A549 (cell line): ENCODE results near the gene EEFSEC. TPM values are rescaled to one million over a fixed set of nuclear protein-coding genes. Genes with fewer than 3 reads are reported as not detected.

Source experiments
- ATAC-seq, 2 experiments: fragments of 200-7000 bp in 1 of 2; fragments of >200 bp in 1 of 2; cut with Nextera tagmentation in 1 of 2; cut with Tn5 transposase in 1 of 2; 3 replicates each; pipeline versions ENCODE4 v1.8.0 to v1.9.1; 2018 to 2020; ENCODE audit warnings: mild to moderate bottlenecking in 1 of 2, moderate library complexity in 1 of 2
- CTCF ChIA-PET: fragments of 300-600 bp; sonication (Branson Sonifier 250); formaldehyde crosslinking; extraction: SDS; loops from one replicate; lab custom pipeline; 2021; ENCODE audit warnings: antibody characterized with exemption, inconsistent platforms; lab: Yijun Ruan, JAX
- POLR2A ChIA-PET: fragments of 350-600 bp; formaldehyde crosslinking; extraction: SDS; loops from one replicate; lab custom pipeline; 2021; ENCODE audit warnings: antibody characterized with exemption, inconsistent platforms; lab: Yijun Ruan, JAX
- DNase-seq, 2 experiments: peaks; one replicate each; pipeline versions ENCODE4 v3.0.0 to v3.0.0-alpha.2; 2011 to 2016; ENCODE audit warnings: low read depth in 1 of 2, low spot score in 1 of 2
- FAIRE-seq: peaks from 2 replicates; lab custom pipeline; 2011; peaks lifted over from hg19 to GRCh38; lab: Jason Lieb, UNC
- H3K27ac ChIP-seq, 2 experiments: fragments of >200 bp; sonication (Bioruptor Twin); formaldehyde crosslinking; 3 replicates each; pipeline ENCODE4 v1.5.1; 2016 to 2017
- H3K4me1 ChIP-seq: fragments of >200 bp; sonication (Bioruptor Twin); formaldehyde crosslinking; 3 replicates; pipeline ENCODE4 v1.6.1; 2016
- H3K4me2 ChIP-seq: fragments of >200 bp; sonication (Bioruptor Twin); formaldehyde crosslinking; 3 replicates; pipeline ENCODE4 v1.6.1; 2016
- H3K4me3 ChIP-seq: fragments of >200 bp; sonication (Bioruptor Twin); formaldehyde crosslinking; 3 replicates; pipeline ENCODE4 v1.5.1; 2016
- H3K9me3 ChIP-seq: fragments of >200 bp; sonication (Bioruptor Twin); formaldehyde crosslinking; 3 replicates; pipeline ENCODE4 v1.6.1; 2016
- BCL3 ChIP-seq: fragments of >200 bp; sonication (Bioruptor Twin); formaldehyde crosslinking; IDR thresholded peaks from 3 replicates; pipeline ENCODE4 v1.6.1; 2016
- CEBPB ChIP-seq, 2 experiments: fragments of >200 bp in 1 of 2; sonication (Bioruptor Twin) in 1 of 2; formaldehyde crosslinking in 1 of 2; IDR thresholded peaks; 2 replicates each; pipeline ENCODE4 v1.6.1; 2012 to 2016
- EHF ChIP-seq: fragments of 250-450 bp; sonication (Bioruptor Pico); IDR thresholded peaks from 2 replicates; pipeline ENCODE4 v1.5.0; 2020; ENCODE audit warnings: mild to moderate bottlenecking
- ELK1 ChIP-seq: fragments of 150-350 bp; IDR thresholded peaks from 2 replicates; pipeline ENCODE4 v1.6.1; 2014; ENCODE audit warnings: low read depth, mild to moderate bottlenecking, low read length
- EP300 ChIP-seq, 2 experiments: fragments of >200 bp; sonication (Bioruptor Twin); formaldehyde crosslinking; IDR thresholded peaks; 2 replicates in 1 of 2; 3 replicates in 1 of 2; pipeline ENCODE4 v1.6.1; 2016 to 2017
- ESRRA ChIP-seq: fragments of 150-350 bp; IDR thresholded peaks from 2 replicates; pipeline ENCODE4 v1.6.1; 2014; ENCODE audit warnings: mild to moderate bottlenecking, low read length, borderline replicate concordance
- FOSL2 ChIP-seq, 2 experiments: fragments of 450-650 bp in 1 of 2; fragments of >200 bp in 1 of 2; sonication (Bioruptor Twin) in 1 of 2; formaldehyde crosslinking; IDR thresholded peaks; 2 replicates each; pipeline versions ENCODE4 v1.5.0 to v1.6.1; 2016 to 2020; ENCODE audit warnings: mild to moderate bottlenecking in 1 of 2, moderate library complexity in 1 of 2
- FOXS1 ChIP-seq: fragments of 250-450 bp; sonication (Bioruptor Pico); IDR thresholded peaks from 2 replicates; pipeline ENCODE4 v1.5.0; 2020; ENCODE audit warnings: mild to moderate bottlenecking, moderate library complexity
- HDAC2 ChIP-seq: fragments of 200-600 bp; sonication (generic); IDR thresholded peaks from 2 replicates; pipeline ENCODE4 v1.6.1; 2016
- HES2 ChIP-seq: fragments of >200 bp; sonication (Bioruptor Twin); formaldehyde crosslinking; IDR thresholded peaks from 2 replicates; pipeline ENCODE4 v1.6.1; 2016
- HEYL ChIP-seq: fragments of 250-450 bp; sonication (Bioruptor Pico); IDR thresholded peaks from 2 replicates; pipeline ENCODE4 v1.8.0; 2021; ENCODE audit warnings: mild to moderate bottlenecking, moderate library complexity
- HOXB13 ChIP-seq: fragments of 250-450 bp; sonication (Bioruptor Pico); IDR thresholded peaks from 2 replicates; pipeline ENCODE4 v1.5.0; 2020; ENCODE audit warnings: low read depth, mild to moderate bottlenecking, moderate library complexity
- KDM5A ChIP-seq: fragments of 200-600 bp; sonication (generic); IDR thresholded peaks from 2 replicates; pipeline ENCODE4 v1.6.1; 2016; ENCODE audit warnings: antibody characterized with exemption, mild to moderate bottlenecking
- MAZ ChIP-seq: fragments of 150-350 bp; IDR thresholded peaks from 2 replicates; pipeline ENCODE4 v1.6.1; 2014; ENCODE audit warnings: antibody characterized with exemption, low read depth, low read length, borderline replicate concordance
- NPAS2 ChIP-seq: fragments of 250-450 bp; sonication (Bioruptor Pico); IDR thresholded peaks from 2 replicates; pipeline ENCODE4 v1.8.0; 2022; ENCODE audit warnings: mild to moderate bottlenecking, moderate library complexity, borderline replicate concordance
- NR3C1 ChIP-seq: fragments of >200 bp; sonication (Bioruptor Twin); formaldehyde crosslinking; IDR thresholded peaks from 3 replicates; pipeline ENCODE4 v1.6.1; 2017
- PHF8 ChIP-seq: fragments of 200-600 bp; sonication (generic); IDR thresholded peaks from 2 replicates; pipeline ENCODE4 v1.6.1; 2016; ENCODE audit warnings: low read depth, mild to moderate bottlenecking, antibody characterized with exemption, moderate library complexity, borderline replicate concordance
- RARB ChIP-seq: fragments of 250-450 bp; sonication (Bioruptor Pico); IDR thresholded peaks from 2 replicates; pipeline ENCODE4 v1.8.0; 2021; ENCODE audit warnings: mild to moderate bottlenecking, moderate library complexity
- RFX5 ChIP-seq: fragments of 450-650 bp; IDR thresholded peaks from 2 replicates; pipeline ENCODE4 v1.7.1; 2014; ENCODE audit warnings: antibody characterized with exemption, mild to moderate bottlenecking, moderate library complexity
- SMC3 ChIP-seq: fragments of >200 bp; sonication (Bioruptor Twin); formaldehyde crosslinking; IDR thresholded peaks from 3 replicates; pipeline ENCODE4 v1.6.1; 2018; ENCODE audit warnings: inconsistent platforms
- TFCP2L1 ChIP-seq: fragments of 250-450 bp; sonication (Bioruptor Pico); IDR thresholded peaks from 2 replicates; pipeline ENCODE4 v1.5.0; 2021; ENCODE audit warnings: mild to moderate bottlenecking
- ZC3H11A ChIP-seq: fragments of 450-650 bp; IDR thresholded peaks from 2 replicates; pipeline ENCODE4 v1.6.1; 2014; ENCODE audit warnings: antibody characterized with exemption, mild to moderate bottlenecking
- ZNF302 ChIP-seq: fragments of 250-450 bp; sonication (Bioruptor Pico); IDR thresholded peaks from 2 replicates; pipeline ENCODE4 v1.9.0; 2021; ENCODE audit warnings: inconsistent platforms, mild to moderate bottlenecking, moderate library complexity
- whole genome bisulfite sequencing: methylation state at CpG from one replicate; pipeline ENCODE4 v1.1.6; 2017; ENCODE audit errors: missing lambda C conversion rate; 5-methylcytosine and 5-hydroxymethylcytosine counted together
- polyA plus RNA-seq, 4 experiments: library from polyadenylated mRNA; depleted of rRNA in 3 of 4; stranded (reverse); fragments of >200 nt; fragmentation: RNase III in 1 of 4; extraction: RNeasy Plus Mini Kit Qiagen cat#74134 plus additional on column Dnase treatment in 1 of 4; gene quantifications; 2 replicates in 3 of 4; 3 replicates in 1 of 4; pipeline ENCODE4 v1.2.3, GENCODE V29; 2011 to 2017

EEFSEC gene
- polyA plus RNA-seq, 2 of the 4 experiments (the other 2 are of a cell fraction), result 6.9 to 7.3 TPM

GRCh38 chr3:128383316-128384235 lies 230.3 kb downstream of the EEFSEC start (continued):
- TF ChIP-seq FOXS1 (CRISPR knock-in tag) (no peak), PHF8 (no peak), HES2 (no peak), ESRRA (no peak), CEBPB (IDR thresholded peaks at IDR 0.05) (no peak), ZNF302 (CRISPR knock-in tag) (no peak), RFX5 (no peak), EHF (no peak), SMC3 (no peak), HOXB13 (CRISPR knock-in tag) (no peak)

GRCh38 chr3:128385080-128385832 lies 232.0 kb downstream of the EEFSEC start:
- H3K4me1 ChIP-seq, result peaks cover 16% of the 10 kb centered on the region
- no peak for FAIRE-seq
- WGBS, result 84% methylated on average over 8 of the region's 11 CpGs
- H3K27ac ChIP-seq, result no peak overlapping the region
- CTCF ChIA-PET, result no interaction called here
- no peak overlapping the region for H3K4me2 ChIP-seq
- no peaks in the 10 kb centered on the region for H3K9me3 ChIP-seq
- POLR2A ChIA-PET, result no interaction called here
- no peak for TF ChIP-seq ELK1
- no peak for TF ChIP-seq NR3C1
- no peak for TF ChIP-seq RARB (CRISPR knock-in tag)
- TF ChIP-seq ZNF302 (CRISPR knock-in tag), result no peak
- no peak for TF ChIP-seq HEYL (CRISPR knock-in tag)
- TF ChIP-seq EP300 (IDR thresholded peaks at IDR 0.05), result no peak
- TF ChIP-seq ESRRA, result no peak
- no peak for TF ChIP-seq HDAC2
- TF ChIP-seq ZC3H11A, result no peak
- TF ChIP-seq CEBPB (IDR thresholded peaks at IDR 0.05), result no peak
- TF ChIP-seq, all 56 proteins: peak for 0
- DNase-seq (no peak), ATAC-seq (no peak)
- no peak overlapping the region for H3K4me3 ChIP-seq

- WGBS, result 77% methylated on average over 4 of the region's 9 CpGs
- POLR2A ChIA-PET, result no interaction called here
- Histone ChIP-seq H3K9me3 (no peaks in the 10 kb centered on the region), H3K4me1 (peaks cover 3% of the 10 kb centered on the region), H3K27ac (no peak overlapping the region), H3K4me3 (no peak overlapping the region), H3K4me2 (no peak overlapping the region)
- ATAC-seq (no peak), DNase-seq (no peak), FAIRE-seq (no peak)
- TF ChIP-seq KDM5A (no peak), TFCP2L1 (CRISPR knock-in tag) (no peak), FOSL2 (IDR thresholded peaks at IDR 0.05) (no peak), FOSL2 (CRISPR knock-in tag; IDR thresholded peaks at IDR 0.05) (no peak), MAZ (no peak), BCL3 (no peak), NPAS2 (CRISPR knock-in tag) (no peak)
- CTCF ChIA-PET, result interaction anchor here (0.7 kb wide), 1 partner anchor 106 kb away, joined by 3 read pairs; no protein-coding TSS in a partner anchor
Measured at GRCh38 chr3:128388932-128389331, 235.7 kb downstream of the EEFSEC start.
